DMS53 treated with DMSO at 0.1 percent for 48 hours (cell line): ENCODE measurements around the gene CDX1.
A peak's percentile ranks its signal among the peaks of the same experiment; 100 is the strongest.

ENCODE experiments used
- DNase-seq: peaks from one replicate; lab custom pipeline; 2025; ENCODE audit not compliant: unreplicated experiment; lab: John Stamatoyannopoulos, UW

Gene CDX1

DNA sequence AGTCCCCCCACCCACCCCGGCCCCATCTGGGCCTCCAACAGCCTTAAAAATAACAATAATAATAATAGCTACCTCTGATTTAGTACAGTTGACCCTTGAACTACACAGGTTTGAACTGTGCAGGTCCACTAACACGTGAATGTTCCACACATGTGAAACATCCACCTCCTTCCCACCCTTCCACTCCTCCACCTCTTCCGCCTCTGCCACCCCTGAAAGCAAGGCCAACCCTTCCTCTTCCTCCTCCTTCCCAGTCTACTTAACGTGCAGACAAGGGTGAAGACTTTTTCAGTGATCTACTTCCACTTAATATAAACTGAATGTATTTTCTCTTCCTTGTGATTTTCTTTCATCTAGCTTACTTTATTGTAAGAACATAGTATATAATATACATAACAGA, 21.7 kb upstream of the CDX1 start:
- DNase-seq, result no peak

DNA sequence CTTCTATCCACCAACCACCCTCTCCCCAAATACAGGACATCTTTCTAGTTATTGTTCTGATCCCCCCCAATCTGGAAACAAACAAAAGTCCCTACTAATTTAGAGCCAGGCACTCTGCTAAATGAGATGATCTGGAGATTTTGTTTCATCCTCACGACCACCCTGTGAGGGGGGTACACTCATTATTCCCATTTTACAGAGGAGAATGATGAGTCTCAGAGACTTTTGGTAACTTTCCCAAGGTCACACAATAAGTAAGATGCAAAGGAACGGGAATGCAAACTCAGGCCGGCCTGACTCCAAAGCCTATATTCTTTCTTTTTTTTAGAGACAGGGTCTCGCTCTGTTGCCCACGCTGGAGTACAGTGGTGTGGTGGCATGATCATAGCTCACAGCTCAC, 20.3 kb upstream of the CDX1 start:
- no peak for DNase-seq

DNA sequence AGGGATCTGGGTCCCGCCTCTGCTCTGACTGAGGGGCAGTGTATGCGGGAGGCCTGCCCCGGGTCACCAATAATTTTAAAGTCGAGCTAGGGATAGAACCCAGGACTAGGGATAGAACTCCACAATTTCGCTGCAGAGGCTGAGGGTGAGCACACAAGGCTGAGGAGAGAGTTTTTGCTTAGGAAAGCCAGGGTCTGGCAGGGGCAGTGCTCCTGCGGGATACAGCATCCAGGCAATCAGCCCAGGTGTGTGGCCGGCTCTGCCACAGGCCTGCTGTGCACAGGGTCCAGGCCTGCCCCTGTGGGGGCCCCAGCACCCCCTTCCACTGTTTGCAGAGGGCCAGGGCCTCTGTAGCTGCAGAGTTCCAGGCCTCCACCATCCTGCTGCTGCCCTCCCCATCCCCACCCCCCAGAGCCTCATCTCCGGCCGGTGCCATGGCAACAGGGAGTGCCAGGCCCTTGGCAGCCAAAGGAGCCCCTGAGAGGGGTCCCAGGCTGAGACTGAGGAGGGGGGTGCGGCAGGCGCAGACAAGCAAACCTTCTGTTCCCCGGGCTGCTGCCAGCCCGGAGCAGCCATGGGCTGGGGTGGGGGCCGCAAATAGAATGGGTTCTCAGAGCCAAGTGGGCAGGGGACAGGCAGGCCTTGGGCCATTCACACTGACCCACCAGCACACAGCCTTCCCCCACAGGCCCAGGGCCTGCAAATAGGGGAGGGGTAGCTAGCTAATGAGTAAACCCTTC, 19.5 kb upstream of the CDX1 start:
- DNase-seq, result no peak

DNA sequence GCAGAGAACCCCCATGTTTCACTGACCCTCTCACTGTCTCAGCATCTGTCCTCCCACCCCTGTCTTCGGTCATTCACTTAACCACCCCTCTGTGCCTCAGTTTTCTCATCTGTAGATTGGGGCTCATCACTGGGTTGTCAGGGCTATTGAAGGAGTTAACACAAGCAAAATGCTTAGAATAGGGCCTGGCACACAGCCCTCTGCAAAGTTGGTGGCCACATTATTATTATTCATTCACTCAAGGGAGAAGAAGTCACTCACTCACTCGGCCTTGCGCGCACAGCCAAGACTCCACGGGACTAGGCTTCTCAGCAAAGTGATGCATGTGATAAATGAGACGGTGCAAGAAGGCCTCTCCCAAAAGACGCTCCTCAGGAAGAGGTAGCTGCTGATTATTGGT, 18.9 kb upstream of the CDX1 start:
- DNase-seq, result no peak

DNA sequence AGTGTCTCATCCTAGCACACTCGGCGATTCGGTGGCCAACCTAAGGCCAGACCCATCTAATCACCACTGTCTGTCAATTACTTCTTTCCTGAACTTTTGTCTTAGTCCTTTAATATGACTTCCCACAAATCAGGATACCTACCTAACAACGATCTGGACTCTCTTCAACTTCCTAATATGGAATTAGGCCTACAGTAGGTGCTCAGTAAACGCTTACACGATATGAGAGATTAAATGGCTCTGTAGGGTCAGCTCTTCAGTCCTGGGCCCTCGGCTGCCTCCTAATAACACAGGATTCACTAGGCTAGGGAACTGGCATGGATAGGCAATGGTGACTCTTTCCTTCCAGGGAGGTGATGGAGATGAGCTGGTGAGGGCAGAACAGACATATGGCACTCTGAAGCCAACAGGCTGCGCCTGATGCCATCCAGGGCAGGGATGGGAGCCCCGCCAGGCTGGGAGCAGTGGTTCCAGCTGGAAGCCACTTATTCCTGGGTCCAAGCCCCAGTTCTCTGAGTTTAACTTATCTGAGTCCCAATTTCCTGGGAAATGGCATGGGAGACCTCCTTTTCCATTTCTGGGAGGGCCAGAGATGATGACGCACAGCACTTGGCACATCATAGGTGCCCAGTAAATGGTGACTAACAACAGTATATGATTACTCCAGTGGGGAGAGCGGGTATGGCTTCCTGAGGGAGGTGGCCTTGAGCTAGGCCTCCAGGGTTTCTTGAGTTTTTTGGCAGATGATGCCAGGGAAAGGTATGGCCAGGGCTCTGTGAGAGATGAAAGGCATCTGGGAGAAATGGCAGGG, 18.3 kb upstream of the CDX1 start:
- no peak for DNase-seq

- DNase-seq, result no peak
Observed at GRCh38 chr5:150149618-150150017, 17.0 kb upstream of the CDX1 start.

GRCh38 chr5:150152636-150153462, 13.7 kb upstream of the CDX1 start:
- DNase-seq, result no peak

GRCh38 chr5:150153483-150153882, 13.1 kb upstream of the CDX1 start:
- no peak for DNase-seq

- DNase-seq, result no peak
Observed at GRCh38 chr5:150153957-150154617, 12.5 kb upstream of the CDX1 start.

DNA sequence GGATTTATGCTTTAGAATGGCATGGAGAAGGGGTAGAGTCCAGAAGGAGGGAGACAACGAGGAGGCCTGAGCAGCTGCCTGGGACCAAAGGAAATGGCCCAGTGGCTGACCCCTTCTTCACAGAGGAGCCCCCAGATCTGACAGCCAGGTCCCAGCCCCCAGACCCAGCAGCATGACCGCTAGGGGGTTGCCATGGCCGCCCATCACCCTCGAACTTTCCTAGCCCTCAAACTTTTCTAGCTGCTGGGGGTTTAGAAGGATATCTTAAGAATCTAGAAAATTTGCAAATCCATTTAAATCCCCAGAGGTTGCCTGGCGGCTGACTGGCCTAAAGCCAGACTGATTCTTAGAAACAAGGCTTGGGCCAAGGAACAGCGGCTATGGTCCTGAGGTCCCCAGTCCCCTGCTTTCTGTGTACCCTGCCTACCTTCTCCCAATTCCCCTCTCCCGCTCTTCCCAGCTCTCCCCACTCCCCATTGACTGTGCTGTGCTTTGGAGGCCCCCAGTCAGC, 11.9 kb upstream of the CDX1 start:
- DNase-seq, result no peak

DNA sequence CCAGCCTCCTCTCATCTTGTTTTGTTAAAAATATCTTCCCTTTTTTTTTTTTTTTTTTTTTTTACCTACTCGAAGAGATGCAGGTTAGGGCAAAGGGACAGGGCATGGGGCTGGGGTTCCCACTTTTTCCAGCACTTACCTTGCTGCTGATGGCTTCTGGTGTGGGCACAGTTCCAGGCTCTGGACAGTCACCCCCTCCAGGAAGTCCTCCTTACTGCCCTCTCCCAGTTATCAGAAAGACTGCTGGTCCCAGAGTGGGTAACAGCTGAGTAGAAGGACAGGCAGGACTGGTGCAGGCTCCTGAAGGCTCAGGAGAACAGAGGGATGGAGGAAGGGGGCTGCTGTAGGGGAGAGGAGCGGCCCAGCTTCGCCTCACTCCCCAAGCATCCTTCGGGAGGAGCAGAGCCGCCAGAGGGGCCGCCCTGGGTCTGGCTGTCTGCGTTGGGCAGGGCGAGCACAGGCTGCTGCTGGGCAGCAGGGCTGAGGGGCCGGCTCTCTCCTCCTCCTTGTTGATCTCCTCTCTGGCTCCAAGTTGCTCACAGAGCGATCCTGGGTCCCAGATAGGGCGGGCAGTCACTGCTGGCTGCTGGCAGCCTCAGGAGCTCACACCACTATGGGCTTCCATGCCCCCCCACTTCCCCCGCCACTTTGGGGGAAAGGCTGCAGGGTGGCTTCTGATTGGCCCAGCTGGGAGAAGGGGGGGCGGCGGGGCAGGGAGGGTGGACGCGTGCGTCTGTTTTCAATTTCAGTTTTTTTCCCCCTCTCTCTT, 11.1 kb upstream of the CDX1 start, which contains the start of gene PDGFRB:
Gene PDGFRB (minus strand): TSS at position 588 of the 769 bp plus-strand sequence. CDS start 18,798 bp downstream, outside the sequence.
- peak; percentile 3 for DNase-seq

DNA sequence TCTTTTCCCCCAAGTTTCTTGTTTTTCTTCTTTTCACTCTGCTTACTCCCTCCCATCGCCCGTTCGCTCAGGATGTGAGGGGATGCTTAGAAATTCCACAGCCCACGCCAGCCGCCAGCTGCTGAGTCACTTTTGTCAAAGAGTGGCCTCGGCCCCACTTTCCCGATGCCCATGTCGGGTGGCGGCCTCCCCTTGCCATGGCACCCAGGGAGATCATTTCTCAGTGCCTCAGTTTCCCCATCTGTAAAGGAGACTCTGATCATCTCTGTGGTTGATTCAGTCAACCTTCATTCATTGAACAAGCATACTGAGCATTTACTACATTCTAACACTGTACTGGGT, 10.6 kb upstream of the CDX1 start:
- no peak for DNase-seq

- no peak for DNase-seq
Observed at GRCh38 chr5:150156540-150156939, 10.0 kb upstream of the CDX1 start.

DNA sequence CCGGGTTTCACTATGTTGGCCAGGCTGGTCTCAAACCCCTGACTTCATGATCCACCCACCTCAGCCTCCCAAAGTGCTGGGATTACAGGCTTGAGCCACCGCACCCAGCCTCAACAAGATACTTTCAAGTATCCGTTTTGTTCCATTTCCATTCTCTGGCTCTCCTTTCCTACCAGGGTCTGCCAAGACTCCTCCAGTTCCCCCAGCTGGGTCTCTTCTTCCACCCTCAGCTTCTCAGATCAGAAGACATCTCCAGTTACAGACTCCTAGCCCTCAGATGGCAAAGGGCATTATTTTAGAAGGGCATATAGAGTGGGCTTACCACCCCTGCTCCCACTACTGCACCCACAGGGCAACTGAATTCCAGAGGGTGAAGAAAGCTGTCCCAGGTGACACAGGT, 9.4 kb upstream of the CDX1 start:
- DNase-seq, result no peak

- DNase-seq, result no peak
Observed at GRCh38 chr5:150158170-150158949, 8.2 kb upstream of the CDX1 start.

DNA sequence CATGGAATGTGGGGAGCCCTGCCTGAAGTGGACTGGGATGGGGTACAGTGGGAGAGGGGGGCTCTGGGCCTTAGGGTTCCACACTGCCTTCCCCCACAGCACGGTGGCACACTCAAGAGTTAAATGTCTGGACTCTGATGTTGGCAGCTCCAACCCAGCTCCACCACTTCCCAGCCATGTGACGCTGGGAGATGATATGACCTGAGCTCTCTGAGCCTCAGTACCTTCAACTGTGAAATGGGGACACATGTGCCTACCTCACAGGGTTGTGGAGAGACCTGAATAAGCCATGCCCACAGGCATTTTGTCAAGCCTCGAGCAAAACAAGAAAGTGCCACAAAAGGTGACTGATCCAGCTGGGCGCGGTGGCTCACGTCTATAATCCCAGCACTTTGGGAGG, 7.5 kb upstream of the CDX1 start:
- DNase-seq, result no peak

DNA sequence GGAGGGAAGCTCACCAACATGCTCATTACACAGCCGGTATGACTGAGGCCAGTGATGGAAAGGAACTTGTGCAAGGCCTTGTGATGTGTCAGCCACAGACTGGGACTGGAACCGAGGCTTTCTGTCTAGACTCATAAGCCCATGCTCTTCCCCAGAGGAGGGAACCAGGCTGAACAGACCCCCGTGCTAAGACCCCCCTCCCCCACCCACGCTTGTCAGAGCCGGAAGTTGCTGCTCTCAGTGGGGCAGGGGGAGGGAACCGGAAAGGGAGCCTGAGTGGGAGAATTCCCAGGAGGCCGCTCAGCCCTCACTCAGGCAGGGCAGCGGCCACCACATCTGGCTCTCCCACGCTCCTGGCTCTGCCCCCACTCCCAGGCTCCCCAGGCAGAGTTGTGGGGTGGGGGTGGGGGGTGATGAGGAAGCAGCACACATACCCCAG, 6.8 kb upstream of the CDX1 start:
- DNase-seq, result no peak

GRCh38 chr5:150160448-150161081, 6.0 kb upstream of the CDX1 start:
- DNase-seq, result no peak
